SH-SY5Y (cell line): ENCODE data around the gene TSPAN14.

Experiments used
- GATA2 ChIP-seq: IDR thresholded peaks from 2 replicates; pipeline ENCODE4 v1.6.1; 2011; ENCODE audit warnings: mild to moderate bottlenecking, low read depth, low read length
- GATA3 ChIP-seq: IDR thresholded peaks from 2 replicates; pipeline ENCODE4 v1.6.1; 2011; ENCODE audit warnings: low read depth, mild to moderate bottlenecking, low read length, moderate library complexity

Gene TSPAN14

DNA sequence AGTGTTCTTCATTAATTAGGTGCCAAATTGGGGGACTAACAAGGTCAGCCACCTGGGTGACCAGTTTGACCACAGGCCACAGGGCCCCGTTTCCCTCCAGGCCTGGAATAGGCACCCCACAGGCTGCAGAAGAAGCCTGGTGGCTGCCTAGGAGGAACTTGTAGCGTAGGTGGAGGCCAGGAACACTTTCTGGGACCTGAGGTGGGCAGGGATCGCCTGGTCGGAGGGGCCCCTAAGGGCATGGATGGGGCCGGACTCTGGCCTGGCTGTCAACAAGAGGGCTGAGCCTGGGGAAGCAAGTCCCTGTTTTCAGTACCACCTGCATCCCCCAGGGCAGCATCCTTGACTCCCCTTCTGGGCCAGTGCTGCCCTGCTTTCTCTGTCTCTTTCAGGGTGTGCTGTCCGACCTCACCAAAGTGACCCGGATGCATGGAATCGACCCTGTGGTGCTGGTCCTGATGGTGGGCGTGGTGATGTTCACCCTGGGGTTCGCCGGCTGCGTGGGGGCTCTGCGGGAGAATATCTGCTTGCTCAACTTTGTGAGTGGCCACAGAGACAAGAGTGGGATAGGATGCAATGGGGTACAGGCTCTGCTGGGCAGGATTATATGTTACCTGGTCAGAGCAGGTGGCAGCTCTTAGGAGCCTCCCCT lies 52.9 kb downstream of the TSPAN14 start:
- TF ChIP-seq GATA3 (no peak), GATA2 (no peak)

DNA sequence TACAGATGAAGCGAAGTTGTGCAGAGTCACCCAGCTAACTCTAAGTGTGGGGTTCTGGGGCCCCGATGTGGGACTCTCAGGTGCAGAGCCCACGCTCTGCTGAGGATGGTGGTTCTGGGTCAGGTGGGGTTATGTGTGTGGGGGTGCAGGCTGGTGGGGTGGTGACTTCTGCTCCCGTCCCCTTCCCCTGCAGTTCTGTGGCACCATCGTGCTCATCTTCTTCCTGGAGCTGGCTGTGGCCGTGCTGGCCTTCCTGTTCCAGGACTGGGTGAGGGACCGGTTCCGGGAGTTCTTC lies 54.9 kb downstream of the TSPAN14 start:
- TF ChIP-seq GATA3: no peak
- TF ChIP-seq GATA2: no peak

GRCh38 chr10:80509403-80510161 lies 55.5 kb downstream of the TSPAN14 start:
- no peak for TF ChIP-seq GATA2
- TF ChIP-seq GATA3: no peak

DNA sequence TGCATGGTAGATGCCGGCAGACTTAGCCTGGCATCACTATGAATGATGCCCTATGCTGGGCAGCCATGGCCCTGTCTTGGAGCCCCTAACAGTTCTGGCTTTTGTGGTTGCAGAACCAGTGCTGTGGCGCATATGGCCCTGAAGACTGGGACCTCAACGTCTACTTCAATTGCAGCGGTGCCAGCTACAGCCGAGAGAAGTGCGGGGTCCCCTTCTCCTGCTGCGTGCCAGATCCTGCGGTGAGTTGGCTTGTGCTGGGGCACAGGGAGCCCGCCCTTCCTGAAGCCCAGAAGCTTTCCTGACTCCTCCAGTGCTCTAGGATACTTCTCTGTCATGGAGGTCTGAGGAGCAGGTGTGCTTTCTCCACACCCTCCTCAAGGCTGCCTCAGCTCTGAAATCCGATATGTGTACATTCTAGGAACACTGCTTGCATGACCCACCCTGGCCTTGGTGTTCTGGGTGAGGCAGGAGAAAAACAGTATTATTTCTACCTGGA lies 58.0 kb downstream of the TSPAN14 start:
- TF ChIP-seq GATA2 (no peak), GATA3 (no peak)

DNA sequence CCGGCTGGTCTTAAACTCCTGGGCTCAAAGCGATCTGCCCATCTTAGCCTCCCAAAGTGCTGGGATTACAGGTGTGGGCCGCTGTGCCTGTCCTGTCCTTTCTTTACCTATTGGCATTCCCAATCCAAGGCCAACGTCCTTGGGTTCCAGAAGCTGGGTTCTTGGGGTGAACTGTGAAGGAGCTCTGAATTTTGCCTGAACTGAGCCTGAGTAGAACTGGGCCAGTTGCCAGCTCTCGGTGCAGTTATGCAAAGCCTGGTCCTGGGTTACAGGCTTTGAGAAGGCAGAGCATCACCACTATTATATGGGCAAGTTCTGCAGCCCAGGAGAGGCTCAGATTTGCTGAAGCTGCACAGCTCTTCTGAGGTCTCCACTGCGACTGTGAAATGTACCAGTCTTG lies 59.0 kb downstream of the TSPAN14 start:
- no peak for TF ChIP-seq GATA2

- no peak for TF ChIP-seq GATA2
- no peak for TF ChIP-seq GATA3
Observed at GRCh38 chr10:80515511-80515910, 61.4 kb downstream of the TSPAN14 start.

GRCh38 chr10:80515941-80516340 lies 61.8 kb downstream of the TSPAN14 start:
- TF ChIP-seq GATA2: no peak
- no peak for TF ChIP-seq GATA3

- TF ChIP-seq GATA2 (no peak), GATA3 (no peak)
Observed at GRCh38 chr10:80516506-80517075, 62.5 kb downstream of the TSPAN14 start.

DNA sequence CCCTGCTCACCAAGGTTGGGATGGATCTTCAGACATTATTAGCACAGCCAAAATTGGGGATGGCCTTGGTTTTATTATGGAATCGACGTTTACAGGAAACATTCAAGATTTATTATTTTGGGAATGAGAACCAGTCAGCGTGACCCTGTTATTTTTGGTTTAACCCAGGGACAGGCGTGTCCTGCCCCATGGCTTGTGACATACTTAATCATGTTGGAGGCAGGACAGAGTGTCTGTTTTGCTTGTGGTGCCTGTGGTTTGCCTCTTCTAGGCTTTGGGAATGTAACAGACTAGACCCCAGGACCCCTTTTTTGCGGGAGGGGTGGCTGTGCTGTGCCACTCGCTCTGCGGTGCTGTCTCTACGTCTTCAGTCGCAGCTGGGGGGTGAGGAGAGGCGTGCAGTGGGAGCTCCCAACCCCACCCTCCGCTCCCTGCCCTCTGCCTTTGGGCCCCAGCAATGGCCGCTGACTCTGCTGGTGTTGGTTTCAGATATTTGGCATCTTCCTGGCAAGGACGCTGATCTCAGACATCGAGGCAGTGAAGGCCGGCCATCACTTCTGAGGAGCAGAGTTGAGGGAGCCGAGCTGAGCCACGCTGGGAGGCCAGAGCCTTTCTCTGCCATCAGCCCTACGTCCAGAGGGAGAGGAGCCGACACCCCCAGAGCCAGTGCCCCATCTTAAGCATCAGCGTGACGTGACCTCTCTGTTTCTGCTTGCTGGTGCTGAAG lies 63.5 kb downstream of the TSPAN14 start:
- TF ChIP-seq GATA3 (no peak), GATA2 (no peak)

DNA sequence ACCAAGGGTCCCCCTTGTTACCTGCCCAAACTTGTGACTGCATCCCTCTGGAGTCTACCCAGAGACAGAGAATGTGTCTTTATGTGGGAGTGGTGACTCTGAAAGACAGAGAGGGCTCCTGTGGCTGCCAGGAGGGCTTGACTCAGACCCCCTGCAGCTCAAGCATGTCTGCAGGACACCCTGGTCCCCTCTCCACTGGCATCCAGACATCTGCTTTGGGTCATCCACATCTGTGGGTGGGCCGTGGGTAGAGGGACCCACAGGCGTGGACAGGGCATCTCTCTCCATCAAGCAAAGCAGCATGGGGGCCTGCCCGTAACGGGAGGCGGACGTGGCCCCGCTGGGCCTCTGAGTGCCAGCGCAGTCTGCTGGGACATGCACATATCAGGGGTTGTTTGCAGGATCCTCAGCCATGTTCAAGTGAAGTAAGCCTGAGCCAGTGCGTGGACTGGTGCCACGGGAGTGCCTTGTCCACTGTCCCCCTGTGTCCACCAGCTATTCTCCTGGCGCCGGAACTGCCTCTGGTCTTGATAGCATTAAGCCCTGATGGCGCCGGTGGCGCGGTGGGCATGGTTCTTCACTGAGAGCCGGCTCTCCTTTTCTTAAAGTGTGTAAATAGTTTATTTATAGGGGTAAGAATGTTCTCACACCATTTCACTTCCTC lies 64.2 kb downstream of the TSPAN14 start:
- TF ChIP-seq GATA2: no peak
- no peak for TF ChIP-seq GATA3

- TF ChIP-seq GATA2 (no peak), GATA3 (no peak)
Observed at GRCh38 chr10:80518807-80519360, 64.8 kb downstream of the TSPAN14 start.

DNA sequence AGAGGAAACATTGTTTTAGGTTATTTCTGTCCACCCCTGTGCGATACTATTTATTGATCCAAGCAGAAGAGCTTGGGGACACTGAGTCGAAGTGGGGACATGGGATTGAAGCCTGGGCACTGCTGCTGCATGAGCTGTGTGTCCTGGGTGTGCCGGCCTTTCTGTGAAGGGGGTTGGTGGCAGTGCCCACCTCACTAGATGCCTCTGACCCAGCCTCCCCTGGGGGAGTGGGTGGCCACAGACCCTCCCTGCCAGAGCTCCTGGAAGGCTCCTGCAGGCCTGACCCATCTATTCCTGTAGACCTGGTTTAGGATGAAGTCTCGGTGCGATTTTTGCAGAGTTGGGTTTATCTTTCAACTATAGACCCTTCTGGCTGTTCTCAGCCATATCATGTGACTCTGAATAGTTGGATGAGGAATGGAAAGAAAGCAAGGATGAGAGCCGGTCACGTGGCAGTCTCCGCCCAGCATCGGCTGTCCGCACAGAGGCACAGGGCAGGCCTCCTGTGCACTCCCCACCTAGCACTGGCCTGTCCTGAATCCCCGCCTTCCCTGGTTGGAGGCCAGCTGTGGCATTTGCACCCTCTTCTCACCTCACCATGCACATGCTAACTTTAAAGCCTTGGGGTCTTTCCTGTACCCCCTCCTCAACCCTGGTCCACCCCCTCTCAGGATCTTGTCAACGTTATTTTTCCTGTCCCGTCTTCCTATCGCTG lies 66.0 kb downstream of the TSPAN14 start:
- no peak for TF ChIP-seq GATA2
- TF ChIP-seq GATA3: no peak

DNA sequence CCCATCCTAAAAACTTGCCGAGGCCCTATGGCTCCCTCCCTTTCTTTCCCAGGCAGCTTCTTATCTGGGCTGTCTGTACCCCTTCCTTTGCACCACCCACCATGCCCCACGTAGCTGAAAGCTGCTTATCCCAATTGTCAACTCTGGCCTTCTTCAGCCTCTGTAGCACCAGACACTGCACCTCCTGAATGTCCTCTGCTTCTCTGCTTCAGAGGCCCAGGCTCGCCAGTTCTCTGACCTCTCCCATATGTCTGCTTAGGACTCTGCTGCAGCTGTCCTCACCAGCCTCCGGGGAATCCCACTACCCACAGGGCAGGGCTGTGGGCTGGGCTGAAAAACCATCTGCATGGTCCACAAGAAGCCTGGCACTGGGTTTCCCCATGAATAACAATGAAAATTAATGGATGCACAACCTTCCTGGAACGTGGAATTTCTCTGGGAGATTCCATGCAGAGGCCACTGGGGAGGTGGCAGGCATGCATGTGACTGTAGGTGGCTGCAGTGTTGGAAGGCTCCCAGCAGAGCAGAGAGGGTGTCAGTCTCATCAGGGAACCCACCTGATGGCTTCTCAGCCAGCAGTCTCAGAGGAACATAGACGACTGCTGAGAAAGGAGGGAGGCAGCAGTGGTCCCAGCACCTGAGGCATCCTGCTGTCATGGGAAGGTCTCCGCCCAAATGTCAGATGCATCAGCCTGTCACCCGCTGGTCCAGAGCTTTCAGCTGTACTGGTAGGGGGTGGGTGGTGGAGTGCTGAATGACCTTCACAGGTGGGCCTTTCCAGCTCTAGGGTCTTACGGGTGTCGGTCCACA lies 66.8 kb downstream of the TSPAN14 start:
- TF ChIP-seq GATA2: no peak
- TF ChIP-seq GATA3: no peak
